Common myeloid progenitor, CD34-positive (primary cell): ENCODE measurements around the gene DENND5A.

Experiments used
- CTCF ChIA-PET: fragments of 350-600 bp; sonication (Branson Sonifier 250); formaldehyde crosslinking; loops from one replicate; lab custom pipeline; 2021; ENCODE audit warnings: antibody characterized with exemption; lab: Charles Lee
- POLR2A ChIA-PET: fragments of 350-600 bp; sonication (Branson Sonifier 250); formaldehyde crosslinking; loops from one replicate; lab custom pipeline; 2021; ENCODE audit warnings: antibody characterized with exemption; lab: Charles Lee
- DNase-seq, 3 donors: peaks; one replicate each; pipeline versions ENCODE4 v3.0.0 to v3.0.0-alpha.2; 2013
- H3K27ac ChIP-seq, 2 experiments: 1 replicate in 1 of 2; 2 replicates in 1 of 2; pipeline ENCODE4 v1.7.0; 2013; ENCODE audit warnings: inconsistent platforms in 2 of 2, low read length in 2 of 2, mild to moderate bottlenecking in 2 of 2, low read depth in 1 of 2, moderate library complexity in 1 of 2; ENCODE audit not compliant: severe bottlenecking in 2 of 2, insufficient read depth in 1 of 2, poor library complexity in 1 of 2
- H3K27me3 ChIP-seq, 5 experiments: replicated peaks in 2 of 5; 1 replicate in 3 of 5; 2 replicates in 2 of 5; pipeline versions ENCODE4 v1.6.1 to v1.7.0; 2013; ENCODE audit warnings: low read length in 4 of 5, mild to moderate bottlenecking in 2 of 5, moderate library complexity in 2 of 5, inconsistent platforms in 1 of 5; ENCODE audit not compliant: insufficient read depth in 5 of 5, control insufficient read depth in 4 of 5
- H3K36me3 ChIP-seq, 4 experiments: 1 replicate in 2 of 4; 2 replicates in 2 of 4; pipeline versions ENCODE4 v1.6.1 to v1.7.0; 2013; ENCODE audit warnings: low read length in 3 of 4, control low read depth in 1 of 4, mild to moderate bottlenecking in 1 of 4; ENCODE audit not compliant: control insufficient read depth in 4 of 4, insufficient read depth in 4 of 4
- H3K4me1 ChIP-seq, 4 experiments: 1 replicate in 3 of 4; 2 replicates in 1 of 4; pipeline versions ENCODE4 v1.6.1 to v1.7.1; 2013; ENCODE audit warnings: low read length in 3 of 4, mild to moderate bottlenecking in 3 of 4, control low read depth in 1 of 4, inconsistent platforms in 1 of 4, moderate library complexity in 1 of 4; ENCODE audit not compliant: control insufficient read depth in 4 of 4, insufficient read depth in 4 of 4; ENCODE audit errors: control extremely low read depth in 1 of 4
- H3K4me3 ChIP-seq, 7 experiments: 1 replicate in 4 of 7; 2 replicates in 3 of 7; pipeline versions ENCODE4 v1.5.1 to v1.7.0; 2013; ENCODE audit warnings: mild to moderate bottlenecking in 7 of 7, low read length in 6 of 7, moderate library complexity in 6 of 7, inconsistent platforms in 2 of 7, low read depth in 2 of 7, control low read depth in 1 of 7; ENCODE audit not compliant: insufficient read depth in 4 of 7, control insufficient read depth in 1 of 7; ENCODE audit errors: extremely low read depth in 1 of 7
- H3K9me3 ChIP-seq, 5 experiments: 1 replicate in 4 of 5; 2 replicates in 1 of 5; pipeline versions ENCODE4 v1.6.1 to v1.7.1; 2013; ENCODE audit warnings: low read length in 4 of 5, mild to moderate bottlenecking in 2 of 5, inconsistent platforms in 1 of 5, low read depth in 1 of 5, moderate library complexity in 1 of 5; ENCODE audit not compliant: control insufficient read depth in 4 of 5, insufficient read depth in 2 of 5; ENCODE audit errors: control extremely low read depth in 1 of 5
- WGBS: methylation state at CpG from one replicate; pipeline ENCODE4 v1.1.5; 2013; ENCODE audit not compliant: insufficient coverage; 5-methylcytosine and 5-hydroxymethylcytosine counted together

The DENND5A gene

GRCh38 chr11:9092072-9092471 is 173.1 kb downstream of the DENND5A start:
- Histone ChIP-seq H3K4me1 (peaks cover 0 to 13% (median 11%) of the 10 kb centered on the region in 4 experiments), H3K27ac (no peak overlapping the region), H3K4me3 (peak overlapping the region in 3 of 7 experiments; percentile 17 to 67 (median 56)), H3K9me3 (no peaks in the 10 kb centered on the region), H3K27me3 (peaks cover 0 to 48% (median 21%) of the 10 kb centered on the region in 5 experiments), H3K36me3 (no peaks in the 10 kb centered on the region)
- CTCF ChIA-PET, result interaction anchor here (0.7 to 6.2 kb wide), 10 partner anchors 10 to 75 kb away, joined by 3 to 50 read pairs (median 4); no protein-coding TSS in a partner anchor
- WGBS, result 100% methylated on average over 3 of the region's 4 CpGs
- DNase-seq, result no peak
- POLR2A ChIA-PET, result interaction anchor here (0.6 kb wide), 1 partner anchor 223 kb away, joined by 3 read pairs; the partner anchor contains the start of gene TMEM41B

GRCh38 chr11:9091044-9091922 is 173.9 kb downstream of the DENND5A start, which contains the start of gene SCUBE2:
Gene SCUBE2 (minus strand): TSS chr11:9091599. CDS start chr11:9091528, 71 bp downstream.
- peaks cover 0 to 48% (median 21%) of the 10 kb centered on the region in 5 experiments for H3K27me3 ChIP-seq
- DNase-seq, result peak in 2 of 3 donors; percentile 17 to 43
- no peaks in the 10 kb centered on the region for H3K36me3 ChIP-seq
- 2% methylated on average over 90 of the region's 113 CpGs for WGBS
- no peaks in the 10 kb centered on the region for H3K9me3 ChIP-seq
- H3K4me1 ChIP-seq, result peaks cover 0 to 13% (median 11%) of the 10 kb centered on the region in 4 experiments
- ChIA-PET CTCF (interaction anchor here (1.3 to 6.2 kb wide), 3 partner anchors 11 to 74 kb away, joined by 3 to 50 read pairs (median 4); no protein-coding TSS in a partner anchor), POLR2A (interaction anchor here (0.6 kb wide), 1 partner anchor 223 kb away, joined by 3 read pairs; the partner anchor contains the start of gene TMEM41B)
- H3K4me3 ChIP-seq, result peak within 1 kb of the TSS; percentile 3 to 70 (median 52)
- no peak within 1 kb of the TSS for H3K27ac ChIP-seq

- Histone ChIP-seq H3K36me3 (no peaks in the 10 kb centered on the region), H3K9me3 (no peaks in the 10 kb centered on the region), H3K4me1 (peaks cover 0 to 13% (median 11%) of the 10 kb centered on the region in 4 experiments), H3K27me3 (peaks cover 0 to 48% (median 21%) of the 10 kb centered on the region in 5 experiments), H3K4me3 (peak overlapping the region; percentile 3 to 70 (median 52)), H3K27ac (no peak overlapping the region)
- CTCF ChIA-PET, result interaction anchor here (1.3 to 6.2 kb wide), 2 partner anchors 12 to 49 kb away, joined by 3 to 50 read pairs; no protein-coding TSS in a partner anchor
- 32% methylated on average over 18 of the region's 20 CpGs for WGBS
- peak in 2 of 3 donors; percentile 23 to 28 for DNase-seq
- POLR2A ChIA-PET, result no interaction called here
These were observed 174.6 kb downstream of the DENND5A start for GRCh38 chr11:9090488-9091043.

DNA sequence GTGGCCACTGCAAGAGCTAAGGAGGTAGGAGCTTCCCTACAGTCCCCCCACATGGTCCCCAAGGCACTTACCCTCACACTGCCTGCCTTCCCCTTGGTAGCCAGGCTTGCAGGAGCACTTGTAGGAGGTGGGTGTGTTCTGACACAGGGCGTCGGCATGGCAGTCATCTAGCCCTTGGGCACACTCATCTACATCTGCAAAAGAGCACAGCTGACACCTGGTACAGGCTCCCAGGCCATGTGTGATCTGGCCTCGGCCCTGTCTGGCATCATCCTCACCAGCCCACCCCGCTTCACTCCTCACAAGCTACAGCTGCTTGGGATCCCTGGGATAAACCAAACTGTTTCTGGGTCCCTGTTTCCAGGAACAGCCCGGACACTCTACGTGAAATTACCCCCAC is 175.5 kb downstream of the DENND5A start:
- 96% methylated on average over 6 of the region's 6 CpGs for WGBS
- H3K27ac ChIP-seq, result no peak overlapping the region
- no peaks in the 10 kb centered on the region for H3K36me3 ChIP-seq
- no peak overlapping the region for H3K4me3 ChIP-seq
- peaks cover 0 to 48% (median 21%) of the 10 kb centered on the region in 5 experiments for H3K27me3 ChIP-seq
- POLR2A ChIA-PET, result no interaction called here
- H3K4me1 ChIP-seq, result peaks cover 0 to 13% (median 11%) of the 10 kb centered on the region in 4 experiments
- CTCF ChIA-PET, result interaction anchor here (0.9 to 2.2 kb wide), 3 partner anchors 12 to 72 kb away, joined by 3 to 7 read pairs (median 3); no protein-coding TSS in a partner anchor
- DNase-seq, result no peak
- no peaks in the 10 kb centered on the region for H3K9me3 ChIP-seq

- WGBS, result 100% methylated on average over 2 of the region's 3 CpGs
- no peaks in the 10 kb centered on the region for H3K9me3 ChIP-seq
- H3K27ac ChIP-seq, result no peak overlapping the region
- no peak for DNase-seq
- H3K27me3 ChIP-seq, result peaks cover 0 to 48% (median 21%) of the 10 kb centered on the region in 5 experiments
- H3K4me3 ChIP-seq, result no peak overlapping the region
- POLR2A ChIA-PET, result no interaction called here
- CTCF ChIA-PET, result interaction anchor here (0.7 to 2.2 kb wide), 6 partner anchors 11 to 72 kb away, joined by 3 to 7 read pairs (median 3); no protein-coding TSS in a partner anchor
- H3K4me1 ChIP-seq, result peaks cover 0 to 13% (median 11%) of the 10 kb centered on the region in 4 experiments
- no peaks in the 10 kb centered on the region for H3K36me3 ChIP-seq
These were observed 176.1 kb downstream of the DENND5A start for GRCh38 chr11:9089061-9089460.
